ENCODE data around the gene ADD3. TPM values are rescaled to one million over a fixed set of nuclear protein-coding genes. Genes with fewer than 3 reads are reported as not detected.

The ADD3 gene
- total and polyA plus RNA-seq, 9 donors, result 65.3 to 110 (median 81.0) TPM

- Histone ChIP-seq H3K4me3 (no peak overlapping the region), H3K4me1 (ENCODE audit: insufficient read depth) (no peaks in the 10 kb centered on the region), H3K27ac (no peak overlapping the region), H3K9me3 (no peaks in the 10 kb centered on the region), H3K36me3 (no peaks in the 10 kb centered on the region), H3K27me3 (no peaks in the 10 kb centered on the region)
- no peak for DNase-seq
- TF ChIP-seq POLR2A (IDR thresholded peaks at IDR 0.05), result no peak
- no peak for TF ChIP-seq CTCF (IDR thresholded peaks at IDR 0.05)
- WGBS, 3 donors, result 95 to 97% (median 97%) methylated on average over 4 of the region's 4 CpGs
- intact Hi-C loops (cut with DNase I), result no loop called here
Observed at GRCh38 chr10:110087682-110088081, 79.9 kb downstream of the ADD3 start.

- intact Hi-C loops (cut with DNase I), result no loop called here
Observed at GRCh38 chr10:110088367-110089104, 80.8 kb downstream of the ADD3 start.

GRCh38 chr10:110091830-110092229, 84.0 kb downstream of the ADD3 start:
- no peak for DNase-seq
- intact Hi-C loops (cut with DNase I), result no loop called here
- Histone ChIP-seq H3K27ac (no peak overlapping the region), H3K4me1 (ENCODE audit: insufficient read depth) (no peaks in the 10 kb centered on the region), H3K27me3 (no peaks in the 10 kb centered on the region), H3K36me3 (no peaks in the 10 kb centered on the region), H3K4me3 (no peak overlapping the region), H3K9me3 (no peaks in the 10 kb centered on the region)
- 95 to 98% (median 97%) methylated on average over 2 of the region's 2 CpGs for WGBS, 3 donors
- no peak for TF ChIP-seq EP300 (IDR thresholded peaks at IDR 0.05)
- no peak for TF ChIP-seq CTCF (IDR thresholded peaks at IDR 0.05)
- TF ChIP-seq POLR2A (IDR thresholded peaks at IDR 0.05), result no peak

More at GRCh38 chr10:110088367-110089104, 80.8 kb downstream of the ADD3 start:
- Histone ChIP-seq H3K36me3 (no peaks in the 10 kb centered on the region), H3K27me3 (no peaks in the 10 kb centered on the region), H3K9me3 (no peaks in the 10 kb centered on the region), H3K4me1 (ENCODE audit: insufficient read depth) (no peaks in the 10 kb centered on the region), H3K27ac (no peak overlapping the region), H3K4me3 (no peak overlapping the region)
- WGBS, 3 donors, result 41 to 60% (median 53%) methylated on average over 4 of the region's 4 CpGs
- DNase-seq, result no peak
- TF ChIP-seq POLR2A (IDR thresholded peaks at IDR 0.05) (no peak), EP300 (IDR thresholded peaks at IDR 0.05) (no peak), CTCF (IDR thresholded peaks at IDR 0.05) (no peak)

GRCh38 chr10:110093722-110094121, 85.9 kb downstream of the ADD3 start:
- intact Hi-C loops (cut with DNase I), result no loop called here
- no peak for TF ChIP-seq EP300 (IDR thresholded peaks at IDR 0.05)
- TF ChIP-seq POLR2A (IDR thresholded peaks at IDR 0.05), result no peak
- no peak for TF ChIP-seq CTCF (IDR thresholded peaks at IDR 0.05)
- H3K4me3 ChIP-seq, result no peak overlapping the region
- H3K9me3 ChIP-seq, result no peaks in the 10 kb centered on the region
- H3K36me3 ChIP-seq, result no peaks in the 10 kb centered on the region
- H3K27me3 ChIP-seq, result no peaks in the 10 kb centered on the region
- H3K27ac ChIP-seq, result no peak overlapping the region
- no peak for DNase-seq
- WGBS, 3 donors, result 92 to 96% (median 96%) methylated on average over 2 of the region's 2 CpGs
- peaks cover 2% of the 10 kb centered on the region for H3K4me1 ChIP-seq (ENCODE audit: insufficient read depth)

Data from ovary (tissue), 9 donors.